NCI-H2196 (cell line): ENCODE data around the gene ZBTB7C.

Experiments used
- DNase-seq: peaks from one replicate; lab custom pipeline; 2025; ENCODE audit not compliant: unreplicated experiment; lab: John Stamatoyannopoulos, UW

ZBTB7C gene

GRCh38 chr18:48049757-48050156, 359.4 kb downstream of the ZBTB7C start:
- DNase-seq = no peak

GRCh38 chr18:48048251-48048650, 360.9 kb downstream of the ZBTB7C start:
- DNase-seq = no peak

GRCh38 chr18:48046843-48047242, 362.3 kb downstream of the ZBTB7C start:
- DNase-seq = no peak

- no peak for DNase-seq
Observed at GRCh38 chr18:48045744-48046143, 363.4 kb downstream of the ZBTB7C start.

- no peak for DNase-seq
Observed at GRCh38 chr18:48044944-48045343, 364.2 kb downstream of the ZBTB7C start.

- no peak for DNase-seq
Observed at GRCh38 chr18:48043166-48043565, 366.0 kb downstream of the ZBTB7C start.

GRCh38 chr18:48042431-48042830, 366.8 kb downstream of the ZBTB7C start:
- DNase-seq = no peak

- DNase-seq = no peak
Observed at GRCh38 chr18:48040457-48041110, 368.6 kb downstream of the ZBTB7C start.

GRCh38 chr18:48039769-48040215, 369.4 kb downstream of the ZBTB7C start:
- no peak for DNase-seq

- no peak for DNase-seq
Observed at GRCh38 chr18:48038636-48039035, 370.5 kb downstream of the ZBTB7C start.

GRCh38 chr18:48037481-48038271, 371.5 kb downstream of the ZBTB7C start:
- peak; percentile 59 for DNase-seq

- peak; percentile 26 for DNase-seq
Observed at GRCh38 chr18:48036641-48037421, 372.4 kb downstream of the ZBTB7C start.

- DNase-seq = no peak
Observed at GRCh38 chr18:48036226-48036625, 373.0 kb downstream of the ZBTB7C start.

- no peak for DNase-seq
Observed at GRCh38 chr18:48035556-48035860, 373.7 kb downstream of the ZBTB7C start.

GRCh38 chr18:48034651-48035555, 374.3 kb downstream of the ZBTB7C start:
- DNase-seq = no peak

GRCh38 chr18:48033790-48034650, 375.2 kb downstream of the ZBTB7C start:
- DNase-seq = no peak

- no peak for DNase-seq
Observed at GRCh38 chr18:48032876-48033789, 376.1 kb downstream of the ZBTB7C start.

- no peak for DNase-seq
Observed at GRCh38 chr18:48031641-48032040, 377.5 kb downstream of the ZBTB7C start.
